GM10266 (cell line): Measurements from ENCODE around the gene NFKB2.

Experiments
- DNase-seq: peaks from one replicate; pipeline ENCODE4 v3.0.0; 2012; ENCODE audit errors: extremely low spot score
- CTCF ChIP-seq: IDR thresholded peaks from 2 replicates; pipeline ENCODE4 v1.5.1; 2012; ENCODE audit warnings: mild to moderate bottlenecking, low read depth; ENCODE audit not compliant: control insufficient read depth, insufficient read depth; ENCODE audit errors: missing control alignments

Gene NFKB2

GRCh38 chr10:102438374-102438773 is 42.9 kb downstream of the NFKB2 start:
- no peak for DNase-seq
- TF ChIP-seq CTCF = no peak

- no peak for TF ChIP-seq CTCF
- no peak for DNase-seq
Observed at GRCh38 chr10:102444851-102445250, 49.3 kb downstream of the NFKB2 start.

- TF ChIP-seq CTCF = no peak
- peak; percentile 66 for DNase-seq
Observed at GRCh38 chr10:102449321-102450123, 54.0 kb downstream of the NFKB2 start.

GRCh38 chr10:102450124-102450373 is 54.5 kb downstream of the NFKB2 start:
- DNase-seq = no peak
- no peak for TF ChIP-seq CTCF

- TF ChIP-seq CTCF = no peak
- peak; percentile 93 for DNase-seq
Observed at GRCh38 chr10:102450374-102451104, 55.0 kb downstream of the NFKB2 start.

- no peak for TF ChIP-seq CTCF
- no peak for DNase-seq
Observed at GRCh38 chr10:102451105-102451969, 55.8 kb downstream of the NFKB2 start, which contains the start of gene C10orf95. Gene C10orf95, minus strand, starts transcription at chr10:102451543. Its CDS starts 450 bp downstream, at chr10:102451093.
